Heart left ventricle (tissue), 16 donors: Measurements from ENCODE around the gene ZNF618. TPM values are rescaled to one million over a fixed set of nuclear protein-coding genes. Genes with fewer than 3 reads are reported as not detected.
"Not testable (repeated sequence)": the region's sequence is repeated elsewhere in the genome, so short reads cannot be mapped to it uniquely, and the experiment has no call there.

Source experiments
- ATAC-seq, 4 donors: fragments of 200-7000 bp; cut with Tn5 transposase; one replicate each; pipeline ENCODE4 v1.9.1; 2020 to 2022; ENCODE audit warnings: moderate library complexity in 4 of 4, mild to moderate bottlenecking in 3 of 4, moderate number of reproducible peaks in 1 of 4
- DNase-seq, 5 donors: peaks; one replicate each; pipeline ENCODE4 v3.0.0-alpha.2; 2020
- H3K27ac ChIP-seq, 12 donors: fragments of 200-600 bp; sonication (generic) in 4 of 12; one replicate each; pipeline versions ENCODE4 v1.5.0 to v1.8.0; 2016 to 2022; ENCODE audit warnings: mild to moderate bottlenecking in 2 of 12
- H3K27me3 ChIP-seq, 9 donors: fragments of 200-600 bp; sonication (generic) in 2 of 9; one replicate each; pipeline versions ENCODE4 v1.5.1 to v1.8.0; 2016 to 2022; ENCODE audit warnings: mild to moderate bottlenecking in 3 of 9
- H3K36me3 ChIP-seq, 9 donors: fragments of 200-600 bp; sonication (generic) in 2 of 9; one replicate each; pipeline versions ENCODE4 v1.5.0 to v1.8.0; 2018 to 2022; ENCODE audit warnings: mild to moderate bottlenecking in 2 of 9
- H3K4me1 ChIP-seq, 12 donors: fragments of 200-600 bp; sonication (generic) in 4 of 12; one replicate each; pipeline versions ENCODE4 v1.5.0 to v1.8.0; 2016 to 2022; ENCODE audit warnings: mild to moderate bottlenecking in 3 of 12
- H3K4me3 ChIP-seq, 12 donors: fragments of 200-600 bp; sonication (generic) in 4 of 12; one replicate each; pipeline versions ENCODE4 v1.5.0 to v1.8.0; 2017 to 2022; ENCODE audit warnings: mild to moderate bottlenecking in 9 of 12, moderate library complexity in 4 of 12
- H3K9me3 ChIP-seq, 12 donors: fragments of 200-600 bp; sonication (generic) in 4 of 12; one replicate each; pipeline versions ENCODE4 v1.5.0 to v1.8.0; 2016 to 2022; ENCODE audit warnings: mild to moderate bottlenecking in 1 of 12
- CTCF ChIP-seq, 12 donors: fragments of 200-600 bp; sonication (generic) in 4 of 12; IDR thresholded peaks; one replicate each; pipeline versions ENCODE4 v1.5.0 to v1.8.0; 2018 to 2022; ENCODE audit warnings: antibody characterized with exemption in 12 of 12, mild to moderate bottlenecking in 5 of 12
- POLR2A ChIP-seq, 2 donors: fragments of 450-650 bp; IDR thresholded peaks; one replicate each; pipeline ENCODE4 v1.6.1; 2017; ENCODE audit warnings: antibody characterized with exemption in 2 of 2, mild to moderate bottlenecking in 2 of 2, moderate library complexity in 2 of 2
- WGBS, 4 donors: extraction: QIAGEN DNeasy Blood & Tissue Kit in 2 of 4; methylation state at CpG; one replicate each; pipeline versions ENCODE4 v1.1.5 to v1.1.7; 2013 to 2018; 5-methylcytosine and 5-hydroxymethylcytosine counted together
- intact Hi-C, 10 donors: fragments of 100-400 bp; cut with DNase I; formaldehyde crosslinking; loops; one replicate each; pipeline versions ENCODE4 v1.11.1 to v1.14.2; 2022
- polyA plus RNA-seq, 2 donors: library from polyadenylated mRNA; stranded (reverse); fragments of 200-250 nt; gene quantifications; one replicate each; pipeline ENCODE4 v1.2.3, GENCODE V29; 2013
- total RNA-seq, 9 donors: library from RNA; depleted of rRNA in 2 of 9; stranded (reverse); fragments of >200 nt in 2 of 9; fragmentation: NEBNext Ultra II Directional in 3 of 9; extraction: Animal tissue kit (Norgen Biotek cat#: 25700) in 3 of 9; gene quantifications; one replicate each; pipeline versions ENCODE4 v1.1.0 to v1.2.4, GENCODE V29; 2016 to 2023
- donor health status: ischemic (EF 13 %, LVEDD 7.1; RV severe dilation, severe dysfunction).
- donor health status: healthy with polysubstance abuse.
- donor health status: DM: no; HTN: yes; CAD: no.
- donor health status: DM: no; HTN: no; CAD: no.
- donor health status: ischemic (EF 25% LVEDD 6.9; RV normal size, moderate dysfunction).
- donor health status: ischemic (EF 25% LVEDD 5.7; RV mildly dilated, moderate dysfunction).
- donor health status: healthy.
- donor health status: DM: yes; HTN: yes; CAD: no.
- donor health status: ischemic (EF 35%, LVEDD 5.7; RV mildly dilated, moderate dysfunction).
- donor health status: nonischemic (EF 11% LVEDD 7.7; RV severe dilation, severe dysfunction).
- donor health status: DM: yes; HTN: yes; CAD: no.
- donor health status: PGD.
- donor health status: ischemic (EF 29% LVEDD 5.4; RV normal size, mild dysfunction).
- donor health status: nonischemic (EF 23%, LVEDD 6.1; RV moderate dilation, normal function).

ZNF618 gene
- total and polyA plus RNA-seq, 11 donors = 0.81 to 4.2 (median 1.7) TPM

- Histone ChIP-seq H3K36me3 (peaks cover 0 to 59% (median 16%) of the 10 kb centered on the region in 9 donors), H3K27ac (no peak overlapping the region), H3K4me3 (no peak overlapping the region), H3K4me1 (peaks cover 0 to 2% (median 0%) of the 10 kb centered on the region in 12 donors), H3K27me3 (no peaks in the 10 kb centered on the region), H3K9me3 (peaks cover 0 to 2% (median 0%) of the 10 kb centered on the region in 12 donors)
- ATAC-seq (no peak), DNase-seq (no peak)
- TF ChIP-seq CTCF (IDR thresholded peaks at IDR 0.05) (no peak), POLR2A (IDR thresholded peaks at IDR 0.05) (no peak)
- intact Hi-C loops = loop anchor here in 2 of 10 donors (10.0 kb wide), 1 partner anchor 302 kb away; no protein-coding TSS in a partner anchor
- whole genome bisulfite sequencing, 4 donors = 62 to 93% (median 82%) methylated on average over 2 to 5 of the region's 5 CpGs
Measured at GRCh38 chr9:114037249-114037648, 161.1 kb downstream of the ZNF618 start.

- no peaks in the 10 kb centered on the region for H3K27me3 ChIP-seq
- no peaks in the 10 kb centered on the region for H3K4me1 ChIP-seq
- no peak overlapping the region for H3K4me3 ChIP-seq
- ATAC-seq (no peak), DNase-seq (peak in 2 of 5 donors; percentile 2 to 8)
- intact Hi-C loops = loop anchor here in 2 of 10 donors (10.0 kb wide), 1 partner anchor 303 kb away; no protein-coding TSS in a partner anchor
- TF ChIP-seq CTCF (IDR thresholded peaks at IDR 0.05) (no peak), POLR2A (IDR thresholded peaks at IDR 0.05) (no peak)
- peaks cover 0 to 6% (median 0%) of the 10 kb centered on the region in 12 donors for H3K9me3 ChIP-seq
- H3K36me3 ChIP-seq = peaks cover 0 to 53% (median 16%) of the 10 kb centered on the region in 9 donors
- H3K27ac ChIP-seq = no peak overlapping the region
- 85 to 88% (median 86%) methylated on average over 19 of the region's 19 CpGs for WGBS, 4 donors
Measured at GRCh38 chr9:114037961-114038723, 162.0 kb downstream of the ZNF618 start.

- H3K27me3 ChIP-seq = no peaks in the 10 kb centered on the region
- peaks cover 0 to 50% (median 16%) of the 10 kb centered on the region in 9 donors for H3K36me3 ChIP-seq
- TF ChIP-seq POLR2A (IDR thresholded peaks at IDR 0.05) (no peak), CTCF (IDR thresholded peaks at IDR 0.05) (no peak)
- no peak for DNase-seq
- no peak for ATAC-seq
- no peak overlapping the region for H3K4me3 ChIP-seq
- H3K9me3 ChIP-seq = peaks cover 0 to 13% (median 0%) of the 10 kb centered on the region in 12 donors
- 94 to 98% (median 96%) methylated on average over 13 of the region's 13 CpGs for WGBS, 4 donors
- no peak overlapping the region for H3K27ac ChIP-seq
- no peaks in the 10 kb centered on the region for H3K4me1 ChIP-seq
- intact Hi-C loops = loop anchor here in 2 of 10 donors (10.0 kb wide), 1 partner anchor 304 kb away; no protein-coding TSS in a partner anchor
Measured at GRCh38 chr9:114038724-114039313, 162.7 kb downstream of the ZNF618 start.

- no peak for DNase-seq
- peaks cover 0 to 20% (median 1%) of the 10 kb centered on the region in 12 donors for H3K9me3 ChIP-seq
- H3K4me3 ChIP-seq = no peak overlapping the region
- intact Hi-C loops = loop anchor here in 2 of 10 donors (10.0 kb wide), 1 partner anchor 305 kb away; no protein-coding TSS in a partner anchor
- H3K27ac ChIP-seq = no peak overlapping the region
- no peaks in the 10 kb centered on the region for H3K4me1 ChIP-seq
- TF ChIP-seq CTCF (IDR thresholded peaks at IDR 0.05) (no peak), POLR2A (IDR thresholded peaks at IDR 0.05) (no peak)
- no peaks in the 10 kb centered on the region for H3K27me3 ChIP-seq
- ATAC-seq = no peak
- 95 to 98% (median 96%) methylated on average over 5 of the region's 5 CpGs for WGBS, 4 donors
- peaks cover 0 to 44% (median 16%) of the 10 kb centered on the region in 9 donors for H3K36me3 ChIP-seq
Measured at GRCh38 chr9:114039484-114039883, 163.4 kb downstream of the ZNF618 start.

- intact Hi-C loops, DNase-seq, ATAC-seq, H3K4me3 ChIP-seq, H3K4me1 ChIP-seq, H3K27ac ChIP-seq, H3K27me3 ChIP-seq: not testable (repeated sequence)
- peaks cover 0 to 28% (median 1%) of the 10 kb centered on the region in 12 donors for H3K9me3 ChIP-seq
- H3K36me3 ChIP-seq = peaks cover 0 to 25% (median 5%) of the 10 kb centered on the region in 9 donors
Measured at GRCh38 chr9:114043660-114044059, 167.6 kb downstream of the ZNF618 start.
